WTC11 (cell line): ENCODE data around the gene CDIP1.

Experiments used
- CBFB ChIP-seq: sonication (generic); formaldehyde crosslinking; IDR thresholded peaks from 2 replicates; pipeline ENCODE4 v1.8.1; 2022; ENCODE audit warnings: mild to moderate bottlenecking, low read depth, missing genetic modification reagents
- JUN ChIP-seq: sonication (generic); formaldehyde crosslinking; IDR thresholded peaks from 2 replicates; pipeline ENCODE4 v1.8.0; 2023; ENCODE audit warnings: mild to moderate bottlenecking, missing genetic modification reagents
- KAT7 ChIP-seq: sonication (generic); formaldehyde crosslinking; IDR thresholded peaks from 2 replicates; pipeline ENCODE4 v1.8.1; 2023; ENCODE audit warnings: missing genetic modification reagents, mild to moderate bottlenecking, borderline replicate concordance
- NFE2L1 ChIP-seq: sonication (generic); formaldehyde crosslinking; IDR thresholded peaks from 2 replicates; pipeline ENCODE4 v1.8.1; 2023; ENCODE audit warnings: missing genetic modification reagents
- NR2C2 ChIP-seq: sonication (generic); formaldehyde crosslinking; IDR thresholded peaks from 2 replicates; pipeline ENCODE4 v1.8.0; 2022; ENCODE audit warnings: mild to moderate bottlenecking, missing genetic modification reagents
- ZNF423 ChIP-seq: fragments of 250-450 bp; sonication (Bioruptor Pico); IDR thresholded peaks from 2 replicates; pipeline ENCODE4 v2.1.2; 2022; ENCODE audit warnings: mild to moderate bottlenecking, moderate library complexity
- TF ChIP-seq, protein P1 (sequence below): fragments of 200-600 bp; IDR thresholded peaks from 2 replicates; pipeline ENCODE4 v1.8.0; 2022; ENCODE audit warnings: antibody characterized with exemption
- TF ChIP-seq, protein P2 (sequence below): sonication (generic); formaldehyde crosslinking; IDR thresholded peaks from 2 replicates; pipeline ENCODE4 v1.8.0; 2023; ENCODE audit warnings: missing genetic modification reagents, mild to moderate bottlenecking, borderline replicate concordance
- TF ChIP-seq, protein P3 (sequence below): sonication (generic); formaldehyde crosslinking; IDR thresholded peaks from 2 replicates; pipeline ENCODE4 v1.8.0; 2022; ENCODE audit warnings: mild to moderate bottlenecking, missing genetic modification reagents
- TF ChIP-seq, protein P4 (sequence below): sonication (generic); formaldehyde crosslinking; IDR thresholded peaks from 2 replicates; pipeline ENCODE4 v1.8.0; 2022; ENCODE audit warnings: mild to moderate bottlenecking, missing genetic modification reagents
- TF ChIP-seq, protein P5 (sequence below): fragments of 250-450 bp; sonication (Bioruptor Pico); IDR thresholded peaks from 2 replicates; pipeline ENCODE4 v1.8.0; 2021; ENCODE audit warnings: mild to moderate bottlenecking
- TF ChIP-seq, protein P6 (sequence below): sonication (generic); formaldehyde crosslinking; IDR thresholded peaks from 2 replicates; pipeline ENCODE4 v1.8.0; 2022; ENCODE audit warnings: mild to moderate bottlenecking, missing genetic modification reagents
- TF ChIP-seq, protein P7 (sequence below): sonication (generic); formaldehyde crosslinking; IDR thresholded peaks from 2 replicates; pipeline ENCODE4 v1.8.1; 2023; ENCODE audit warnings: mild to moderate bottlenecking, missing genetic modification reagents, borderline replicate concordance

DNA sequence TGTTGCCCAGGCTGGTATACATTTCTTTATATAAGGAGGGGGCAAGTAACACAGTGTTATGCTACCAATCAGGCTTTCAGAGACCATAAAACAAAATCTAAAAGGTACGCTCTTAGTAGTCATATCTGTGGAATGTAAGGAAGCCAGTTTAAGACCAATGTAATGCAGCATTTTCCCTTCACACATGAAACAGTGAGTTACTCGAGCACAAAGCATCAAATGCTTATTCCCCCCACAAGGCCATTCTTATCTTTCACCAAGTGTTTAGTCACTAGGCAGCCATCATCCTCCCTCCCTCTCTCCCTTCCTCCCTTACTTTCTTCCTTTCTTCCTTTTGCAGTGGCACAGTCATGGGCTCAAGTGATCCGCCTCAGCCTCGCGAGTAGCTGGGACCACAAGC, 49.5 kb downstream of the CDIP1 start:
- TF ChIP-seq, protein P1, sequence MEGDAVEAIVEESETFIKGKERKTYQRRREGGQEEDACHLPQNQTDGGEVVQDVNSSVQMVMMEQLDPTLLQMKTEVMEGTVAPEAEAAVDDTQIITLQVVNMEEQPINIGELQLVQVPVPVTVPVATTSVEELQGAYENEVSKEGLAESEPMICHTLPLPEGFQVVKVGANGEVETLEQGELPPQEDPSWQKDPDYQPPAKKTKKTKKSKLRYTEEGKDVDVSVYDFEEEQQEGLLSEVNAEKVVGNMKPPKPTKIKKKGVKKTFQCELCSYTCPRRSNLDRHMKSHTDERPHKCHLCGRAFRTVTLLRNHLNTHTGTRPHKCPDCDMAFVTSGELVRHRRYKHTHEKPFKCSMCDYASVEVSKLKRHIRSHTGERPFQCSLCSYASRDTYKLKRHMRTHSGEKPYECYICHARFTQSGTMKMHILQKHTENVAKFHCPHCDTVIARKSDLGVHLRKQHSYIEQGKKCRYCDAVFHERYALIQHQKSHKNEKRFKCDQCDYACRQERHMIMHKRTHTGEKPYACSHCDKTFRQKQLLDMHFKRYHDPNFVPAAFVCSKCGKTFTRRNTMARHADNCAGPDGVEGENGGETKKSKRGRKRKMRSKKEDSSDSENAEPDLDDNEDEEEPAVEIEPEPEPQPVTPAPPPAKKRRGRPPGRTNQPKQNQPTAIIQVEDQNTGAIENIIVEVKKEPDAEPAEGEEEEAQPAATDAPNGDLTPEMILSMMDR = no peak
- TF ChIP-seq KAT7 (CRISPR knock-in tag) (no peak), NFE2L1 (CRISPR knock-in tag) (no peak), CBFB (CRISPR knock-in tag) (no peak), NR2C2 (CRISPR knock-in tag) (no peak), JUN (CRISPR knock-in tag) (no peak), ZNF423 (no peak)
- TF ChIP-seq, protein P2, sequence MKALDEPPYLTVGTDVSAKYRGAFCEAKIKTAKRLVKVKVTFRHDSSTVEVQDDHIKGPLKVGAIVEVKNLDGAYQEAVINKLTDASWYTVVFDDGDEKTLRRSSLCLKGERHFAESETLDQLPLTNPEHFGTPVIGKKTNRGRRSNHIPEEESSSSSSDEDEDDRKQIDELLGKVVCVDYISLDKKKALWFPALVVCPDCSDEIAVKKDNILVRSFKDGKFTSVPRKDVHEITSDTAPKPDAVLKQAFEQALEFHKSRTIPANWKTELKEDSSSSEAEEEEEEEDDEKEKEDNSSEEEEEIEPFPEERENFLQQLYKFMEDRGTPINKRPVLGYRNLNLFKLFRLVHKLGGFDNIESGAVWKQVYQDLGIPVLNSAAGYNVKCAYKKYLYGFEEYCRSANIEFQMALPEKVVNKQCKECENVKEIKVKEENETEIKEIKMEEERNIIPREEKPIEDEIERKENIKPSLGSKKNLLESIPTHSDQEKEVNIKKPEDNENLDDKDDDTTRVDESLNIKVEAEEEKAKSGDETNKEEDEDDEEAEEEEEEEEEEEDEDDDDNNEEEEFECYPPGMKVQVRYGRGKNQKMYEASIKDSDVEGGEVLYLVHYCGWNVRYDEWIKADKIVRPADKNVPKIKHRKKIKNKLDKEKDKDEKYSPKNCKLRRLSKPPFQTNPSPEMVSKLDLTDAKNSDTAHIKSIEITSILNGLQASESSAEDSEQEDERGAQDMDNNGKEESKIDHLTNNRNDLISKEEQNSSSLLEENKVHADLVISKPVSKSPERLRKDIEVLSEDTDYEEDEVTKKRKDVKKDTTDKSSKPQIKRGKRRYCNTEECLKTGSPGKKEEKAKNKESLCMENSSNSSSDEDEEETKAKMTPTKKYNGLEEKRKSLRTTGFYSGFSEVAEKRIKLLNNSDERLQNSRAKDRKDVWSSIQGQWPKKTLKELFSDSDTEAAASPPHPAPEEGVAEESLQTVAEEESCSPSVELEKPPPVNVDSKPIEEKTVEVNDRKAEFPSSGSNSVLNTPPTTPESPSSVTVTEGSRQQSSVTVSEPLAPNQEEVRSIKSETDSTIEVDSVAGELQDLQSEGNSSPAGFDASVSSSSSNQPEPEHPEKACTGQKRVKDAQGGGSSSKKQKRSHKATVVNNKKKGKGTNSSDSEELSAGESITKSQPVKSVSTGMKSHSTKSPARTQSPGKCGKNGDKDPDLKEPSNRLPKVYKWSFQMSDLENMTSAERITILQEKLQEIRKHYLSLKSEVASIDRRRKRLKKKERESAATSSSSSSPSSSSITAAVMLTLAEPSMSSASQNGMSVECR (CRISPR knock-in tag) = no peak
- TF ChIP-seq, protein P3, sequence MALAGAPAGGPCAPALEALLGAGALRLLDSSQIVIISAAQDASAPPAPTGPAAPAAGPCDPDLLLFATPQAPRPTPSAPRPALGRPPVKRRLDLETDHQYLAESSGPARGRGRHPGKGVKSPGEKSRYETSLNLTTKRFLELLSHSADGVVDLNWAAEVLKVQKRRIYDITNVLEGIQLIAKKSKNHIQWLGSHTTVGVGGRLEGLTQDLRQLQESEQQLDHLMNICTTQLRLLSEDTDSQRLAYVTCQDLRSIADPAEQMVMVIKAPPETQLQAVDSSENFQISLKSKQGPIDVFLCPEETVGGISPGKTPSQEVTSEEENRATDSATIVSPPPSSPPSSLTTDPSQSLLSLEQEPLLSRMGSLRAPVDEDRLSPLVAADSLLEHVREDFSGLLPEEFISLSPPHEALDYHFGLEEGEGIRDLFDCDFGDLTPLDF = no peak
- TF ChIP-seq, protein P4, sequence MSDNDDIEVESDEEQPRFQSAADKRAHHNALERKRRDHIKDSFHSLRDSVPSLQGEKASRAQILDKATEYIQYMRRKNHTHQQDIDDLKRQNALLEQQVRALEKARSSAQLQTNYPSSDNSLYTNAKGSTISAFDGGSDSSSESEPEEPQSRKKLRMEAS (CRISPR knock-in tag) = no peak
- TF ChIP-seq, protein P5, sequence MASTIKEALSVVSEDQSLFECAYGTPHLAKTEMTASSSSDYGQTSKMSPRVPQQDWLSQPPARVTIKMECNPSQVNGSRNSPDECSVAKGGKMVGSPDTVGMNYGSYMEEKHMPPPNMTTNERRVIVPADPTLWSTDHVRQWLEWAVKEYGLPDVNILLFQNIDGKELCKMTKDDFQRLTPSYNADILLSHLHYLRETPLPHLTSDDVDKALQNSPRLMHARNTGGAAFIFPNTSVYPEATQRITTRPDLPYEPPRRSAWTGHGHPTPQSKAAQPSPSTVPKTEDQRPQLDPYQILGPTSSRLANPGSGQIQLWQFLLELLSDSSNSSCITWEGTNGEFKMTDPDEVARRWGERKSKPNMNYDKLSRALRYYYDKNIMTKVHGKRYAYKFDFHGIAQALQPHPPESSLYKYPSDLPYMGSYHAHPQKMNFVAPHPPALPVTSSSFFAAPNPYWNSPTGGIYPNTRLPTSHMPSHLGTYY (CRISPR knock-in tag) = no peak
- TF ChIP-seq, protein P6, sequence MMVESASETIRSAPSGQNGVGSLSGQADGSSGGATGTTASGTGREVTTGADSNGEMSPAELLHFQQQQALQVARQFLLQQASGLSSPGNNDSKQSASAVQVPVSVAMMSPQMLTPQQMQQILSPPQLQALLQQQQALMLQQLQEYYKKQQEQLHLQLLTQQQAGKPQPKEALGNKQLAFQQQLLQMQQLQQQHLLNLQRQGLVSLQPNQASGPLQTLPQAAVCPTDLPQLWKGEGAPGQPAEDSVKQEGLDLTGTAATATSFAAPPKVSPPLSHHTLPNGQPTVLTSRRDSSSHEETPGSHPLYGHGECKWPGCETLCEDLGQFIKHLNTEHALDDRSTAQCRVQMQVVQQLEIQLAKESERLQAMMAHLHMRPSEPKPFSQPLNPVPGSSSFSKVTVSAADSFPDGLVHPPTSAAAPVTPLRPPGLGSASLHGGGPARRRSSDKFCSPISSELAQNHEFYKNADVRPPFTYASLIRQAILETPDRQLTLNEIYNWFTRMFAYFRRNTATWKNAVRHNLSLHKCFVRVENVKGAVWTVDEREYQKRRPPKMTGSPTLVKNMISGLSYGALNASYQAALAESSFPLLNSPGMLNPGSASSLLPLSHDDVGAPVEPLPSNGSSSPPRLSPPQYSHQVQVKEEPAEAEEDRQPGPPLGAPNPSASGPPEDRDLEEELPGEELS (CRISPR knock-in tag) = no peak
- TF ChIP-seq, protein P7, sequence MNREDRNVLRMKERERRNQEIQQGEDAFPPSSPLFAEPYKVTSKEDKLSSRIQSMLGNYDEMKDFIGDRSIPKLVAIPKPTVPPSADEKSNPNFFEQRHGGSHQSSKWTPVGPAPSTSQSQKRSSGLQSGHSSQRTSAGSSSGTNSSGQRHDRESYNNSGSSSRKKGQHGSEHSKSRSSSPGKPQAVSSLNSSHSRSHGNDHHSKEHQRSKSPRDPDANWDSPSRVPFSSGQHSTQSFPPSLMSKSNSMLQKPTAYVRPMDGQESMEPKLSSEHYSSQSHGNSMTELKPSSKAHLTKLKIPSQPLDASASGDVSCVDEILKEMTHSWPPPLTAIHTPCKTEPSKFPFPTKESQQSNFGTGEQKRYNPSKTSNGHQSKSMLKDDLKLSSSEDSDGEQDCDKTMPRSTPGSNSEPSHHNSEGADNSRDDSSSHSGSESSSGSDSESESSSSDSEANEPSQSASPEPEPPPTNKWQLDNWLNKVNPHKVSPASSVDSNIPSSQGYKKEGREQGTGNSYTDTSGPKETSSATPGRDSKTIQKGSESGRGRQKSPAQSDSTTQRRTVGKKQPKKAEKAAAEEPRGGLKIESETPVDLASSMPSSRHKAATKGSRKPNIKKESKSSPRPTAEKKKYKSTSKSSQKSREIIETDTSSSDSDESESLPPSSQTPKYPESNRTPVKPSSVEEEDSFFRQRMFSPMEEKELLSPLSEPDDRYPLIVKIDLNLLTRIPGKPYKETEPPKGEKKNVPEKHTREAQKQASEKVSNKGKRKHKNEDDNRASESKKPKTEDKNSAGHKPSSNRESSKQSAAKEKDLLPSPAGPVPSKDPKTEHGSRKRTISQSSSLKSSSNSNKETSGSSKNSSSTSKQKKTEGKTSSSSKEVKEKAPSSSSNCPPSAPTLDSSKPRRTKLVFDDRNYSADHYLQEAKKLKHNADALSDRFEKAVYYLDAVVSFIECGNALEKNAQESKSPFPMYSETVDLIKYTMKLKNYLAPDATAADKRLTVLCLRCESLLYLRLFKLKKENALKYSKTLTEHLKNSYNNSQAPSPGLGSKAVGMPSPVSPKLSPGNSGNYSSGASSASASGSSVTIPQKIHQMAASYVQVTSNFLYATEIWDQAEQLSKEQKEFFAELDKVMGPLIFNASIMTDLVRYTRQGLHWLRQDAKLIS (CRISPR knock-in tag) = no peak
